Activated T-helper 1 cell treated with anti-CD3 and anti-CD28 coated beads, Interleukin-12 subunit alpha, Interleukin-12 subunit beta, Interleukin-2, Interleukin-4 antibody, amounts not matched to agents 30 ng/mL and 10 ng/mL and 1 ng/mL, durations not matched to agents 14 hours and 24 hours and 36 hours (primary cell): ENCODE measurements around the gene KIF27. TPM values are rescaled to one million over a fixed set of nuclear protein-coding genes. Genes with fewer than 3 reads are reported as not detected.
A peak's percentile ranks its signal among the peaks of the same experiment; 100 is the strongest.

Experiments used
- DNase-seq: peaks from one replicate; pipeline ENCODE4 v3.0.0; 2021; ENCODE audit warnings: low spot score
- H3K27ac Mint-ChIP-seq: one replicate; pipeline ENCODE4 v1.8.0; 2021; ENCODE audit warnings: mild to moderate bottlenecking, mixed read lengths
- H3K27me3 Mint-ChIP-seq: one replicate; pipeline ENCODE4 v1.8.0; 2022; ENCODE audit warnings: mild to moderate bottlenecking, moderate library complexity, mixed read lengths; ENCODE audit not compliant: insufficient read depth
- H3K36me3 Mint-ChIP-seq: one replicate; pipeline ENCODE4 v1.8.0; 2021; ENCODE audit warnings: low read depth, mixed read lengths
- H3K4me1 Mint-ChIP-seq: one replicate; pipeline ENCODE4 v1.8.0; 2021; ENCODE audit warnings: low read depth, mixed read lengths
- H3K4me3 Mint-ChIP-seq: one replicate; pipeline ENCODE4 v1.8.0; 2021; ENCODE audit warnings: mild to moderate bottlenecking, moderate library complexity, mixed read lengths
- H3K9me3 Mint-ChIP-seq: one replicate; pipeline ENCODE4 v1.8.0; 2021; ENCODE audit warnings: mixed read lengths
- intact Hi-C: fragments of 100-400 bp; cut with micrococcal nuclease; formaldehyde crosslinking; loops from one replicate; pipeline ENCODE4 v1.15.1; 2024
- total RNA-seq: library from RNA; stranded (reverse); gene quantifications from 2 replicates; pipeline ENCODE4 v1.2.3, GENCODE V29; 2022

The KIF27 gene, protein sequence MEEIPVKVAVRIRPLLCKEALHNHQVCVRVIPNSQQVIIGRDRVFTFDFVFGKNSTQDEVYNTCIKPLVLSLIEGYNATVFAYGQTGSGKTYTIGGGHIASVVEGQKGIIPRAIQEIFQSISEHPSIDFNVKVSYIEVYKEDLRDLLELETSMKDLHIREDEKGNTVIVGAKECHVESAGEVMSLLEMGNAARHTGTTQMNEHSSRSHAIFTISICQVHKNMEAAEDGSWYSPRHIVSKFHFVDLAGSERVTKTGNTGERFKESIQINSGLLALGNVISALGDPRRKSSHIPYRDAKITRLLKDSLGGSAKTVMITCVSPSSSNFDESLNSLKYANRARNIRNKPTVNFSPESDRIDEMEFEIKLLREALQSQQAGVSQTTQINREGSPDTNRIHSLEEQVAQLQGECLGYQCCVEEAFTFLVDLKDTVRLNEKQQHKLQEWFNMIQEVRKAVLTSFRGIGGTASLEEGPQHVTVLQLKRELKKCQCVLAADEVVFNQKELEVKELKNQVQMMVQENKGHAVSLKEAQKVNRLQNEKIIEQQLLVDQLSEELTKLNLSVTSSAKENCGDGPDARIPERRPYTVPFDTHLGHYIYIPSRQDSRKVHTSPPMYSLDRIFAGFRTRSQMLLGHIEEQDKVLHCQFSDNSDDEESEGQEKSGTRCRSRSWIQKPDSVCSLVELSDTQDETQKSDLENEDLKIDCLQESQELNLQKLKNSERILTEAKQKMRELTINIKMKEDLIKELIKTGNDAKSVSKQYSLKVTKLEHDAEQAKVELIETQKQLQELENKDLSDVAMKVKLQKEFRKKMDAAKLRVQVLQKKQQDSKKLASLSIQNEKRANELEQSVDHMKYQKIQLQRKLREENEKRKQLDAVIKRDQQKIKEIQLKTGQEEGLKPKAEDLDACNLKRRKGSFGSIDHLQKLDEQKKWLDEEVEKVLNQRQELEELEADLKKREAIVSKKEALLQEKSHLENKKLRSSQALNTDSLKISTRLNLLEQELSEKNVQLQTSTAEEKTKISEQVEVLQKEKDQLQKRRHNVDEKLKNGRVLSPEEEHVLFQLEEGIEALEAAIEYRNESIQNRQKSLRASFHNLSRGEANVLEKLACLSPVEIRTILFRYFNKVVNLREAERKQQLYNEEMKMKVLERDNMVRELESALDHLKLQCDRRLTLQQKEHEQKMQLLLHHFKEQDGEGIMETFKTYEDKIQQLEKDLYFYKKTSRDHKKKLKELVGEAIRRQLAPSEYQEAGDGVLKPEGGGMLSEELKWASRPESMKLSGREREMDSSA (N-terminal part only)
- 2.9 TPM in 2 replicates for total RNA-seq

DNA sequence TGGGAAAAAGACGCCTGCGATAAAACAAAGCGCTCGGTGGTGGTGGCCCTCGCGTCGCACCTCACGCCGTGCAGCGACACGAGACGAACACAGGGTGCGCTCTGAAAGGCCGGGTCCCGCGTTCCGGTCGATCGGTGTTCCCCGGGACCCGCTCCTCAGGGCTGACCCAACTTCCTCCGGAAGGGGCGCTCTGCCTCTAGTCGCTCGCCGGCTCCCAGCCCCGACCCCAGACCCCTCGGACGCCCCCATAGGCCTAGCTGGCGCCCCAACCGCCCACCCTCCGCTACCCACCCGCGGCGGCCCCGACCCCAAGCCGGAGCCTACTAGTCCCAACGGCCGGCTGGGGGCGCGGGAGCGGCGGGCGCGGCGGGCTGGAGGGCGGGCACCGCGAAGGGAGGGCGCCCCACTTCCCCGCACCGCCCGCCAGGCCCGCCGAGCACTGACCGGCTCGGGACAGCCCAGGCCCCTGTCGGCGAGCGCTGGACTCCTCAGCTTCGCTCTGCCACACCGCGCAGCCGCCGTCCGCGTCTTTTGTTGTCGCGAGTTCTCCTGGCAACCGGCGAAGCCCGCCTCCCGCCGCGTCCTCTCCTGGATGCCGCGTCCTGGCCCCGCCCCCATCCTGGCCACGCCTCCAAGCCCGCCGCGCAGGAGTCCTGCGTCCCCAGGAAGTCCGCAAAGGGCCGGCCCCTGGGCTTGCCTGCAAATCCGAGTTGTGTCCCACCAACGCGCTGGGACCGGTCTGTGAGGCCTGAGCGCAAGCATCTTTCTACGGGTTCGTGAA is at the start of gene KIF27:
KIF27 (minus strand) TSS at position 506 of the 781 bp plus-strand sequence. CDS start 5,841 bp downstream, outside the sequence.
- Mint-ChIP-seq H3K4me3 (peak within 1 kb of the TSS; percentile 85), H3K27me3 (no peaks in the 10 kb centered on the region), H3K27ac (peak within 1 kb of the TSS; percentile 91), H3K36me3 (peaks cover 2% of the 10 kb centered on the region), H3K4me1 (peaks cover 17% of the 10 kb centered on the region), H3K9me3 (no peaks in the 10 kb centered on the region)
- intact Hi-C loops, result loop anchor here (1.0 to 5.0 kb wide), 8 partner anchors 16 to 1821 kb away; partner anchors contain the start of genes HNRNPK, RMI1 and UBQLN1
- DNase-seq, result peak; percentile 98

DNA sequence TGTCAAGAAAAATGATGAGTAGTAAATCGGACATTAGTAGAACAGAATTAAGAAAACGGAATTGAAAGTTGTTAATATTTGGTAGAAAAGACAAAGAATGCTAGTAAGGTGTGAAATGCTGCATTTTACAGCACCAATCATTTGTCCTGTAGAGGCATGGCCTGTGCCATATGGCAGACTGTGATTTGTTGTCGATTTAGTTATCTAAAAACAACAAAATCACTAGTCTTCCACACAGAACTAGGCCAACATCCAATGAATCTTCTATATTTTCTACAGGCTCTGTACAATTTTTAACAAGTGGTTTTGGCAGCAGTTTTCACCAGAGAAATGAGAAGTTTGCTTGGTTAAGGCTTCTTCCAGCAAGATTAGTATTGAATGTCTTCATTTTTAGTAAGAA is 48.4 kb upstream of the KIF27 start:
- intact Hi-C loops, result loop anchor here (1.0 kb wide), 1 partner anchor 10 kb away; no protein-coding TSS in a partner anchor
- no peaks in the 10 kb centered on the region for H3K27me3 Mint-ChIP-seq
- no peak overlapping the region for H3K27ac Mint-ChIP-seq
- H3K4me3 Mint-ChIP-seq, result no peak overlapping the region
- no peaks in the 10 kb centered on the region for H3K9me3 Mint-ChIP-seq
- H3K36me3 Mint-ChIP-seq, result peaks cover 69% of the 10 kb centered on the region
- DNase-seq, result no peak
- peaks cover 38% of the 10 kb centered on the region for H3K4me1 Mint-ChIP-seq

DNA sequence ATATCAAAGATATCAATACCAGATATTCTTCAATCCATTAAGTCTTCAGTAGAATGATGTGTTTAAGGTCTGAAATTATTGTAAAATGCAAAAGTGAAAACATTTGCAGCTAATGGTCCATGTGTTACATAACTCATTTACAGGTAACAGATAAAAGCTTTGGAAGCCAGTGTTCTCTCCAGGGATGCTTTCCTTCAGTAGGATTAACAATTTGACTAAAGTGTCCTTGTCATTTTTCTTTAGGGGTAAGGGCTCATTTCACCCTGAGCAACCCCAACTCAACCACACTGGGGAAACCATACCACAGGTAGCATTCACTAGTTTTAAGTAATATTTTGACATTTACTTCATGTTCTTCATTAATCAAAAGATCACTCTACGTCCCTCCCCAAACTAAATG is 45.8 kb upstream of the KIF27 start:
- intact Hi-C loops, result loop anchor here (1.0 kb wide), 1 partner anchor 11 kb away; no protein-coding TSS in a partner anchor
- H3K27me3 Mint-ChIP-seq, result no peaks in the 10 kb centered on the region
- H3K9me3 Mint-ChIP-seq, result no peaks in the 10 kb centered on the region
- no peak for DNase-seq
- peak overlapping the region; percentile 31 for H3K27ac Mint-ChIP-seq
- H3K36me3 Mint-ChIP-seq, result peaks cover 55% of the 10 kb centered on the region
- peaks cover 29% of the 10 kb centered on the region for H3K4me1 Mint-ChIP-seq
- H3K4me3 Mint-ChIP-seq, result no peak overlapping the region

DNA sequence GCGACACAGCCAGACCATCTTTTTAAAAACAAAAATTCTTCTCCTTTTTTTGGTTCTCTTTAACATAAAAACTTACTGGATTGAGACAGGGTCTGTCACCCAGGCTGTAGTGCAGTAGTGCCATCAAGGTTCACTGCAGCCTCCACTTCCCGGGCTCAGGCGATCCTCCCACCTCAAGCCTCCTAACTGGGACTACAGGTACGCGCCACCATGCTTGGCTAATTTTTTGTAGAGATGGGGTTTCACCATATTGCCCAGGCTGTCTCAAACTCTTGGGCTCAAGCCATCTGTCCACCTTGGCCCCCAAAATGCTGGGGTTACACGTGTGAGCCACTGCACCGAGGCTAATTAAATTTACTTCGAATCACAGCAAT is 45.0 kb upstream of the KIF27 start:
- Mint-ChIP-seq H3K27me3 (no peaks in the 10 kb centered on the region), H3K9me3 (no peaks in the 10 kb centered on the region), H3K27ac (no peak overlapping the region), H3K4me3 (no peak overlapping the region), H3K4me1 (peaks cover 21% of the 10 kb centered on the region), H3K36me3 (peaks cover 46% of the 10 kb centered on the region)
- intact Hi-C loops, result no loop called here
- no peak for DNase-seq

DNA sequence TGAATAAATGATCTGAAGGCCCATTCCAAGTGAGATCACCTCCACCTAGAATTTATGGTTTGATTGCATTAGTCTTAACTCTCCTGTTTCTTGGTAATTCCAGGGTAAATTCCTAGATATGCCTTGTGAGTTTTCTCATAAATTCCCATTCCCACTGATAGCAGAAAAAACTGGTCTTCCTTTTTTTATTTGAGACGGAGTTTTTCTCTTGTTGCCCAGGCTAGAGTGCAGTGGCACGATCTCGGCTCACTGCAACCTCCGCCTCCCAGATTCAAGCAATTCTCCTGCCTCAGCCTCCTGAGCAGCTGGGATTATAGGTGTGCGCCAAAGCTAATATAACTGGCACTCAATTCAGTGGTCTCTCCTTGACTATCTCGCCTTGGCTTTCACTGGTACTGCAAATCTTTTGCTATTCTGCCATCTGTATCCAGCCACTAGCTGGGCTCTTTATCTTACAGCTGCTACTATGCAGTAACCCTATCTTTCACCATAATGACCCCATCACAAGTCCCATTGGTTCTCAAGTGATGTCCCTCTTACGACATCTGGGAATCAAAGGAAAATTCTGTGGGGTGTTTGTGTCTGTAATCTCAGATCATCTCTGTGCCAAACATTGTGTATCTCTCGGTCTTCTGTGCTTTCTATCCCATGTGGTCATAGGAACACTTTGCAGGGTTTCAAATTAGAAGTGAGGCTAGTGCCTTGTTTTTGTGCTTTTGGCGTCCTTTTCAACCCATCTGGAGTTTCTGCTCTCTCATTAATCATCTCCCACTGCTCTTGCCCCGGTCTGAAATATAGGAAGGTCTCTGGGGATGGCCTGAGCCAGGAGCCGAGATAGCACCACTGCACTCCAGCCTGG is 44.3 kb upstream of the KIF27 start:
- intact Hi-C loops, result loop anchor here (1.0 kb wide), 1 partner anchor 9 kb away; a partner anchor contains a TSS
- peaks cover 17% of the 10 kb centered on the region for H3K4me1 Mint-ChIP-seq
- H3K27me3 Mint-ChIP-seq, result no peaks in the 10 kb centered on the region
- H3K27ac Mint-ChIP-seq, result peak overlapping the region; percentile 72
- H3K4me3 Mint-ChIP-seq, result no peak overlapping the region
- no peak for DNase-seq
- H3K9me3 Mint-ChIP-seq, result no peaks in the 10 kb centered on the region
- peaks cover 42% of the 10 kb centered on the region for H3K36me3 Mint-ChIP-seq

DNA sequence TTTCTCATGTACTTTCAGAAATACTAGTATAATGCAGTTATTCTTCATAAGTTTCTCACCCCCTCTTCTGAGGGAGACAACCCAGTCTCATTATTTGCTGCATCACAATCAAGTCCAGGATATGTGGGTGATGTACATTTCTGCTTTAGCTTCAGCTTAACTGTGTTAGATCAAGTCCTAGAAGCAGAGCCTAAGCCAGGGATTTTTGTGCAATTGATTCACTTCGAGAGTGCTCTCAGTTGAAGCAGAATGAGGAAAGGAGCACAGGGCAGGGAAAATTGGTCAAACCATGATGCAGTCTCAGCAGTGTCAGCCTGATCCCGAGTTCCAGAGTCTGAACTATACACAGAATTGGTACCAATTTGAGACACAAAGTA is 43.7 kb upstream of the KIF27 start:
- H3K4me3 Mint-ChIP-seq, result no peak overlapping the region
- peaks cover 11% of the 10 kb centered on the region for H3K4me1 Mint-ChIP-seq
- intact Hi-C loops, result loop anchor here (1.0 kb wide), 1 partner anchor 9 kb away; a partner anchor contains a TSS
- peaks cover 35% of the 10 kb centered on the region for H3K36me3 Mint-ChIP-seq
- no peak overlapping the region for H3K27ac Mint-ChIP-seq
- no peaks in the 10 kb centered on the region for H3K9me3 Mint-ChIP-seq
- no peaks in the 10 kb centered on the region for H3K27me3 Mint-ChIP-seq
- no peak for DNase-seq

DNA sequence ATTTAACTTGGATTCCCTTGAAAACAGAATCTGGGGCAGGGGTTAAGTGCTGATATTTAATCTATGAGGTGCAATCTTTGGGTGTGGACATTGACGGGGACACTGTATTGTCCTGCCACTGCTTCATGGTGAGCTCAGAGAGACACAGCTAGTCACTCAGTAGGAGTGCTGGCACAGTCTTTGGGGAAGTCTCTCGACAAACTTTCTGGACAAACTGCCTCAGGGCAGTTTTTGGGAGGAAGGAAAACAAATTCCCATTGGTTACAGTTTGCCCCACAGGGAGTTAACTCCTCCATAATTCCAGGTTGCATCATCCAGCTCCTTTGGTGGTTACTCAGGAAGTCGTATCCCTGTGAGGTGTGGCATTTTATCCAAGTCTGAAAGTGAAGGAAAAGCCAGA is 40.9 kb upstream of the KIF27 start:
- Mint-ChIP-seq H3K4me3 (no peak overlapping the region), H3K4me1 (peaks cover 2% of the 10 kb centered on the region), H3K27ac (no peak overlapping the region), H3K9me3 (no peaks in the 10 kb centered on the region), H3K27me3 (no peaks in the 10 kb centered on the region), H3K36me3 (peaks cover 14% of the 10 kb centered on the region)
- intact Hi-C loops, result no loop called here
- no peak for DNase-seq

DNA sequence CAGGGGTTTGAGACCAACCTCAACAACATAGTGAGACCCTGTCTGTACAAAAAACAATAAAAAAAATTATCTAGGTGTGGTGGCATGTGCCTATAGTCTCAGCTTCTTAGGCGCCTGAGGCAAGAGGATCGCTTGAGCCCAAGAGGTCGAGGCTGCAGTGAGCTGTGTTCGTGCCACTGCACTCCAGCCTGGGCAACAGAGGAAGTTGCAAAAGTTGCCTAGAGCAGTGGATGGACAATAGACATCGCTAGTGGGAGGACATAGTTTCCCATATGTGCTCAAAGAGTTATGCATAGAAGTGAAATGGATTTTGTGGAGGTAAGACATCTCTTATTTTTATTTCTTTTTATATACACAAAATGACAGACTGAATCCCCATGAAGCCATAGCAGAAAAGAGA is 39.8 kb upstream of the KIF27 start:
- DNase-seq, result no peak
- no peaks in the 10 kb centered on the region for H3K9me3 Mint-ChIP-seq
- H3K36me3 Mint-ChIP-seq, result peaks cover 9% of the 10 kb centered on the region
- no peak overlapping the region for H3K27ac Mint-ChIP-seq
- H3K4me3 Mint-ChIP-seq, result no peak overlapping the region
- peaks cover 9% of the 10 kb centered on the region for H3K4me1 Mint-ChIP-seq
- H3K27me3 Mint-ChIP-seq, result no peaks in the 10 kb centered on the region
- intact Hi-C loops, result no loop called here

DNA sequence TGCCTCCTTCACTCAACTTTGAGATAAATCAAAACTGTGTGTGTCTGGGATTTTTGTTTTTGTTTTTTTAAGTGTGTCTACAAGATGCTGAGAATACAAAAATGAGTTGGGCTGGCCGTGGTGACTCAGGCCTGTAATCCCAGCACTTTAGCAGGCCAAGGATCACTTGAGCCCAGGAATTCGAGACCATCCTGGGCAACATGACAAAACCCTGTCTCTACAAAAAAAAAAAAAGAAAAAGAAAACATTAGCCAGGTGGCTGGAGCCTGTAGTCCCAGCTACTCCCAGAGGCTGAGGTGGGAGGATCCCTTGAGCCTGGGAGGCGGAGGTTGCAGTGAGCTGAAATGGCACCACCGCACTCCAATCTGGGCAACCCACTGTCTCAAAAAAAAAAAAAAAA is 37.8 kb upstream of the KIF27 start:
- Mint-ChIP-seq H3K9me3 (no peaks in the 10 kb centered on the region), H3K27me3 (no peaks in the 10 kb centered on the region), H3K27ac (no peak overlapping the region), H3K4me3 (peak overlapping the region; percentile 21), H3K36me3 (peaks cover 7% of the 10 kb centered on the region), H3K4me1 (peaks cover 17% of the 10 kb centered on the region)
- no peak for DNase-seq
- intact Hi-C loops, result no loop called here

DNA sequence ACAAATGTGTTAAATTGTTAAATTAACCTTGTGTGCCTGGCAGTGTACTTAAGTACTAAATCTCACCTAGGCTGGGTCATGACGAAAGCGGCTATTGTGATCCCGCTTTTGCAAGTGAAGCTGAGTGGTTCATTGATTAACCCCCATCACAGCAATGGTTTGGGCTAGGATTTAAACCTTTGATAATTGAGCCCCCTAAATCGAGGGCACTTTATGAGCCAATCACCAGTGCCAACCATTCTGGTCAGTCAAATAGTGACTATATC is 35.9 kb upstream of the KIF27 start:
- Mint-ChIP-seq H3K27me3 (no peaks in the 10 kb centered on the region), H3K9me3 (no peaks in the 10 kb centered on the region), H3K27ac (peak overlapping the region; percentile 77), H3K4me3 (peak overlapping the region; percentile 92), H3K36me3 (peaks cover 7% of the 10 kb centered on the region), H3K4me1 (peaks cover 17% of the 10 kb centered on the region)
- DNase-seq, result no peak
- intact Hi-C loops, result no loop called here

DNA sequence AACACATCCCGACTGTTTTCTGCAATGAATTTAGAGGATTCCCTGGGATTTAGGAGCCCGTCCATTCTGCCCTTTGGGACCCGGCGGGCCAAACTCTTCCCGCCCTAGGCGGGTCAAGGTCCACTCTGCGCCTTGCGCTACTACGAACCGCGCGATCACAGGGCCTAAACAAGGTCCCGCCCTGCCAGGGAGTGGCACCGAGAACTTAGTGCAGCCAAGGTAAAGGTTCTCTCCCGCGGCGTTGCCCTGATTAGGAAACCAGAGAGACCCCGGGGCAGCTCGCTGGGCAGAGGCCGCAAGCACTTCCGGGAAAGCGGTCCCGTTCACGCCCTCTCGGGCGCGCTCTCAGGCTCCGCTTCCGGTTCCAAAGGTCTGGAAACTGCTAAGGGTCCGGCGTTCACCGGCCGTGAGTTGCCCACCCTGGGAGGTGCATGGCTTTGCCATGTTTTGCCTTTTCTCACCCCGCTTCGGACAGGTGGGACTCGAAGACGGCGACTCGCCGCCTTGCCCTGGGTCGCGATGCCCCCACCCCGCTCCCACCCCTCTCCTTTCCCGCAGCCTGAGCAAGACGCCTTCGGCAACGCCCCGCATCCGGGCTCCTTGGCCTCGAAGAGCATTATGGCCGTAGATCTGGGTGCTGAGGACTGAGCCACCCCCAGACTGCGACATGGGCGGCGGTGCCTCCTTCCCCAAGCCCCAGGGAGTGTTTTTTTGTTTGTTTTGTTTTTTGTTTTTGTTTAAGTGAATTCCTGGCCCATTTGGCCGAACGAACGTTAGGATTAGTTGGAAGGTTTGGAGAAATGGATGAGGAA is 35.4 kb upstream of the KIF27 start:
- peak; percentile 64 for DNase-seq
- Mint-ChIP-seq H3K4me1 (peaks cover 17% of the 10 kb centered on the region), H3K4me3 (peak overlapping the region; percentile 92), H3K27ac (peak overlapping the region; percentile 94), H3K27me3 (no peaks in the 10 kb centered on the region), H3K36me3 (peaks cover 7% of the 10 kb centered on the region), H3K9me3 (no peaks in the 10 kb centered on the region)
- intact Hi-C loops, result loop anchor here (1.0 kb wide), 4 partner anchors 9 to 333 kb away; partner anchors contain the start of genes HNRNPK, IDNK, KIF27 and RMI1
